ENCODE data around the gene ULBP3. TPM values are rescaled to one million over a fixed set of nuclear protein-coding genes. Genes with fewer than 3 reads are reported as not detected.

Gene ULBP3
- total and polyA plus RNA-seq, 9 of the 15 experiments (the other 6 are each of a cell fraction or from before 2014, with no cell fraction given): 0.25 to 0.33 TPM; not detected in 7

DNA sequence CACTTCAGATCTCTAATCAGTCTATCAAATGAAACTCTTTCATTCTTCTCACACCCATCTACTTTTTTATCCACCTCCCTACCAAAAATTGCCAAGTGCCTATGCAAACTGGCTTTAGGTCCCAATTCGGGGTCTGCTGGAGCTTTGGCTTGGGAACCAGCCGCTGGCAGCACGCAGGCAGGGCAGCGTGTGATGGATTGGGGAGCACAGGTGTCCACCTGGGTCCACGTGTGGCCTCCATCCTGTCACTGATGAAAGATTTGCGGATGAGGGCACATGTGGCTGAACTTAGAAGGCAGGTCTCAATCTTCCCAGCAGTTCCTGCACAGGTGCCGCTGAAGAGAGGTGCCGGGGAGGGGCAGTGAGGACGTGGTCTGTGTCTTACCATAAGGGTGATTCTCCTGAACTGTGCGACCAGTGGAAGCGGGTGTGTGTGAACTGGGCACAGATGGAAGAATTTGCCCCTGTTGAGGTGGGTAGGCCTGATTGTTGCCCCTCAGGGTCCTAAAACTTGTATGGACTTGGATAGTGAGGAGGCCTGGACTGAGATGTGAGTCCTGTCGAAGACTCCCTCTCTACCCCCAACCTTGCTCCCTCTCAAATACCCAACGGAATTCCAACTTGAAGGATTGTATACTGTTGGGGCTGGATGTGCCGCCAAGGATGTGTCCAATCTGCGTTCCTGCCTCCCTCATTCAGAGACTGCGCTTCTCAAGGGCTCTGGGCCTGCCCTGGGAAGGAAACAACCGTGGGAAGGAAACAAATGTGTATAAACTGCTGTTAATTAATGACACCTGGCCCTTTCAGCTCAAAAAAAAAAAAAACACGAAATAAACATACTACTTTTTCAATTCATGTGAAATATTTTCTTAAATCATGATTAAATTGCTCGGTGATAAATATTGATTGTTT is 25.2 kb downstream of the ULBP3 start (continued):
- TF ChIP-seq, protein P1, sequence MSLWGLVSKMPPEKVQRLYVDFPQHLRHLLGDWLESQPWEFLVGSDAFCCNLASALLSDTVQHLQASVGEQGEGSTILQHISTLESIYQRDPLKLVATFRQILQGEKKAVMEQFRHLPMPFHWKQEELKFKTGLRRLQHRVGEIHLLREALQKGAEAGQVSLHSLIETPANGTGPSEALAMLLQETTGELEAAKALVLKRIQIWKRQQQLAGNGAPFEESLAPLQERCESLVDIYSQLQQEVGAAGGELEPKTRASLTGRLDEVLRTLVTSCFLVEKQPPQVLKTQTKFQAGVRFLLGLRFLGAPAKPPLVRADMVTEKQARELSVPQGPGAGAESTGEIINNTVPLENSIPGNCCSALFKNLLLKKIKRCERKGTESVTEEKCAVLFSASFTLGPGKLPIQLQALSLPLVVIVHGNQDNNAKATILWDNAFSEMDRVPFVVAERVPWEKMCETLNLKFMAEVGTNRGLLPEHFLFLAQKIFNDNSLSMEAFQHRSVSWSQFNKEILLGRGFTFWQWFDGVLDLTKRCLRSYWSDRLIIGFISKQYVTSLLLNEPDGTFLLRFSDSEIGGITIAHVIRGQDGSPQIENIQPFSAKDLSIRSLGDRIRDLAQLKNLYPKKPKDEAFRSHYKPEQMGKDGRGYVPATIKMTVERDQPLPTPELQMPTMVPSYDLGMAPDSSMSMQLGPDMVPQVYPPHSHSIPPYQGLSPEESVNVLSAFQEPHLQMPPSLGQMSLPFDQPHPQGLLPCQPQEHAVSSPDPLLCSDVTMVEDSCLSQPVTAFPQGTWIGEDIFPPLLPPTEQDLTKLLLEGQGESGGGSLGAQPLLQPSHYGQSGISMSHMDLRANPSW (CRISPR knock-in tag; IDR thresholded peaks at IDR 0.05): no peak
- TF ChIP-seq BACH1 (tag; IDR thresholded peaks at IDR 0.05) (no peak), FOXJ3 (CRISPR knock-in tag; IDR thresholded peaks at IDR 0.05) (no peak), MAFG (tag; conservative IDR thresholded peaks at IDR 0.05) (no peak), ZNF184 (CRISPR knock-in tag; IDR thresholded peaks at IDR 0.05) (no peak)
- TF ChIP-seq, protein P2, sequence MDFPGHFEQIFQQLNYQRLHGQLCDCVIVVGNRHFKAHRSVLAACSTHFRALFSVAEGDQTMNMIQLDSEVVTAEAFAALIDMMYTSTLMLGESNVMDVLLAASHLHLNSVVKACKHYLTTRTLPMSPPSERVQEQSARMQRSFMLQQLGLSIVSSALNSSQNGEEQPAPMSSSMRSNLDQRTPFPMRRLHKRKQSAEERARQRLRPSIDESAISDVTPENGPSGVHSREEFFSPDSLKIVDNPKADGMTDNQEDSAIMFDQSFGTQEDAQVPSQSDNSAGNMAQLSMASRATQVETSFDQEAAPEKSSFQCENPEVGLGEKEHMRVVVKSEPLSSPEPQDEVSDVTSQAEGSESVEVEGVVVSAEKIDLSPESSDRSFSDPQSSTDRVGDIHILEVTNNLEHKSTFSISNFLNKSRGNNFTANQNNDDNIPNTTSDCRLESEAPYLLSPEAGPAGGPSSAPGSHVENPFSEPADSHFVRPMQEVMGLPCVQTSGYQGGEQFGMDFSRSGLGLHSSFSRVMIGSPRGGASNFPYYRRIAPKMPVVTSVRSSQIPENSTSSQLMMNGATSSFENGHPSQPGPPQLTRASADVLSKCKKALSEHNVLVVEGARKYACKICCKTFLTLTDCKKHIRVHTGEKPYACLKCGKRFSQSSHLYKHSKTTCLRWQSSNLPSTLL (IDR thresholded peaks at IDR 0.05): no peak
